ENCODE data around the gene BLMH.

DNA sequence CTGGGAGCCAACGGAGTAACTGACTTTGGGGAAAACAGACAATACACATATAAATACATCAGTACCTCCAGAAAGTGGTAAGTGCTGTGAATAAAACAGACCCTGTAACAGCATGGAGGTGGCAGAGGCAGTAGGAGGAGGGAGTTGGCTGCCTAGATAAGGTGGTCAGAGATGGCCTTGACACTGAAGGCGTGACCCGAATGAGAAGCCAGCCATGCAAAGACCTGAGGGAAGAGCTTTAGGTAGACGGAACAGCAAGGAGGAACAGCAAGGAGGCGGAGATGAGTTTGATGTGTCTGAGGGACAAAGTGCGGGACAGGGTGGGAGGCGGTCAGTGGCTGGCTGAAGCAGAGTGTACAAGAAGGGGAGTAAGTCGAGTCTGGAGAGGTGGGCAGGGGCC is 48.2 kb downstream of the BLMH start:
- no peak for TF ChIP-seq CTCF (IDR thresholded peaks at IDR 0.05 in 2 of 3, conservative IDR thresholded peaks at IDR 0.05 in 1 of 3; ENCODE audit: borderline replicate concordance in 1 of 3, insufficient read depth in 1 of 3, low read depth in 2 of 3, low read length in 2 of 3)
- TF ChIP-seq RAD21 (IDR thresholded peaks at IDR 0.05; ENCODE audit: low read depth) = no peak
- TF ChIP-seq SP1 (IDR thresholded peaks at IDR 0.05; ENCODE audit: low read depth) = no peak
- no peak for TF ChIP-seq POLR2A (IDR thresholded peaks at IDR 0.05; ENCODE audit: borderline replicate concordance, extremely low read depth, insufficient read depth, insufficient read length)
- no peak for TF ChIP-seq EGR1 (IDR thresholded peaks at IDR 0.05; ENCODE audit: low read depth)
